ENCODE data around the gene RPS2.

DNA sequence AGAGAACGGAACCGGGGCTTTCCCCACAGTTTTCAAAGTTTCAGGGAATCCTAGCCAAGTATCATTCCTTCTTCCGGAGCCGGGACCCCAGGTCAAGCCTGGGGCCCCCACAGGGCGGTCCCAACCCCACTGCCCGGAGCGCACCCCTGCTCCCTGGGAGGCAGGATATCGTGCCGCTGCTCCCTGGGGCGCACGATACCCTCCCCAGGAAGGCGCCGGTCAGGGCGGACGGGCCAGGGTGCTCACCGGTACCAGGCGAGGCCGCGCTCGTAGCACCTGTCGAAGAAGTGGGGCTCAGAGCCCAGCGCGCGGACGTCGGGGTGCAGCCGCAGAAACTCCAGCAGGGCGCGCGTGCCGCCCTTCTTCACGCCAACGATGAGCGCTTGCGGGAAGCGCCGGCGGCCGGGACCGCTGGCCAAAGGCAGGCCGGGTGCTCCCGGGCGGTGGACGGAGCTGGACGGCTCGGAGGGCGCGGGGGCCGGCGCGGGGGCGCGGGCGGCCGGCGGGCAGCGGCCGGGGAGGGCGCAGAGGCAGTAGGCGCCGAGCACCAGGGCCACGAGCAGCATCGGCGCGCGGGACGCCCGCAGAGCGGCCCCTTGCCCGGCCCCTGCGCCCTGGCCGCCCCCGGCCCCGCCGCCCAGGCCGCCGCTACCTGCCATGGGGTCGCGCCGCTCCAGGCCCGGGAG is 46.8 kb downstream of the RPS2 start:
- TF ChIP-seq, protein P1, sequence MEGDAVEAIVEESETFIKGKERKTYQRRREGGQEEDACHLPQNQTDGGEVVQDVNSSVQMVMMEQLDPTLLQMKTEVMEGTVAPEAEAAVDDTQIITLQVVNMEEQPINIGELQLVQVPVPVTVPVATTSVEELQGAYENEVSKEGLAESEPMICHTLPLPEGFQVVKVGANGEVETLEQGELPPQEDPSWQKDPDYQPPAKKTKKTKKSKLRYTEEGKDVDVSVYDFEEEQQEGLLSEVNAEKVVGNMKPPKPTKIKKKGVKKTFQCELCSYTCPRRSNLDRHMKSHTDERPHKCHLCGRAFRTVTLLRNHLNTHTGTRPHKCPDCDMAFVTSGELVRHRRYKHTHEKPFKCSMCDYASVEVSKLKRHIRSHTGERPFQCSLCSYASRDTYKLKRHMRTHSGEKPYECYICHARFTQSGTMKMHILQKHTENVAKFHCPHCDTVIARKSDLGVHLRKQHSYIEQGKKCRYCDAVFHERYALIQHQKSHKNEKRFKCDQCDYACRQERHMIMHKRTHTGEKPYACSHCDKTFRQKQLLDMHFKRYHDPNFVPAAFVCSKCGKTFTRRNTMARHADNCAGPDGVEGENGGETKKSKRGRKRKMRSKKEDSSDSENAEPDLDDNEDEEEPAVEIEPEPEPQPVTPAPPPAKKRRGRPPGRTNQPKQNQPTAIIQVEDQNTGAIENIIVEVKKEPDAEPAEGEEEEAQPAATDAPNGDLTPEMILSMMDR (IDR thresholded peaks at IDR 0.05): no peak
- no peak for TF ChIP-seq EZH2 (IDR thresholded peaks at IDR 0.05; ENCODE audit: borderline replicate concordance, insufficient read depth, low read depth, low read length, poor library complexity, severe bottlenecking)
